Measurements from ENCODE around the gene NANP.
A peak's percentile ranks its signal among the peaks of the same experiment; 100 is the strongest.
"Not testable (repeated sequence)": the region's sequence is repeated elsewhere in the genome, so short reads cannot be mapped to it uniquely, and the experiment has no call there.

The NANP gene, protein sequence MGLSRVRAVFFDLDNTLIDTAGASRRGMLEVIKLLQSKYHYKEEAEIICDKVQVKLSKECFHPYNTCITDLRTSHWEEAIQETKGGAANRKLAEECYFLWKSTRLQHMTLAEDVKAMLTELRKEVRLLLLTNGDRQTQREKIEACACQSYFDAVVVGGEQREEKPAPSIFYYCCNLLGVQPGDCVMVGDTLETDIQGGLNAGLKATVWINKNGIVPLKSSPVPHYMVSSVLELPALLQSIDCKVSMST

DNA sequence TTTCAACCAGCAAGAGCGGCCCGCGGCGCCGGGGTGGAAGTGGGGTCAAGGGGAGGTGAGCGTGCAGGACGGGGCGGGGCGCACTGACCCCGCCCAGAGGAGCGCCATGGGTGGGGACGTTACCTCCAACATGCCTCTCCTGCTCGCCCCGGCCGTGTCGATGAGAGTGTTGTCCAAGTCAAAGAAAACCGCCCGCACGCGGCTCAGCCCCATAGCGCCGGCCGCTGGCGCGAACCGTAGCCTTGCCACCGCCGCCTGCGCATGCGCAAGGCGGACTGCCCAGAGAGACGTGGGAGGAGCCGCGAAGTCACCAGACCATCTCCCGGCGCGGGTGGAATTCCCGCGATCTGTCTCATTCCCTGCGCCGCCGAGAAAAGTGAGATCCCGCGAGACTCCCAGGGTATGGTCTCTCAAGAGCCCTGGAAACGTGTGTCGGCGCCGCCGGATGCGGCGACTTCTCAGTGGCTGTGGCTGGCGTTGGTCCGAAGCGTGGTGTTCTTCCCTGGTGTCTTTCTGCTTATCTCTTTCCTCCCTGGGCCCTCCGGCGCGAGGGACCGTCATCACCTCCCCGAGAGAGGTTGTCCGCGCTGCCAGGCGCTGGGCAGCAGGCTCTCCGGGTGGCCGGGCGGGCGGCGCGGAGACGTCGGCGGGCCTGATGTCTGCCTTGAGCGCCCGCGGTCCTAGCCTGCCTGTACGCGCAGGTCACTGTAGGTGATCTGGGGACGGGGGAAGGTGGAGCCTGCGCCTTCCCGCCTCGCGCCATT, at the start of gene NANP:
TSS of gene NANP (minus strand) at position 279 of the 764 bp plus-strand sequence. CDS start at position 213, 66 bp downstream.
- DNase-seq = peak; percentile 98

DNA sequence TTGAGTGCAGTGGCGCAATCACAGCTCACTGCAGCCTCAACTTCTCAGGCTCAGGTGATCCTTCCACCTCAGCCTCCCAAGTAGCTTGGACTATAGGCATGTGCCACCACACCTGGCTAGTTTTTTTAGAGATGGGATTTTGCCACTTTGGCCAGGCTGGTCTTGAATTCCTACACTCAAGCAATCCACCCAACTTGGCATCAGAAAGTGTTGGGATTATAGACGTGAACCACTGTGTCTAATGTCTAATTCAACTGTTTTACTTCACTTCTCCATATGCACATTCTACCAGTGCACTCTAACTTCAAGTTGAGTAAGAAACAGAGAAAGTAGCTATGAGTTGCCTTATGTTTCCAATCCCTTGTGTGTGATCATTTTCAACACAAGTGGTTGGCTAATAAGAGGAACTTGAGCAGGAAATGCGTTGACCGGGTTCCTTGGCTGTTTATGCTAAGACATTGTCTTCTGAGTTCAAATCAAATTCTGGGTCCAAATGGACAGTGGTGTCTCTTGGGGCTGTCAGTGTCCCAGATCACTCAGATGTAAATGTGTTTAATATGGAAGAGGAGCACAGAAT, 48.9 kb upstream of the NANP start:
- DNase-seq = no peak

DNA sequence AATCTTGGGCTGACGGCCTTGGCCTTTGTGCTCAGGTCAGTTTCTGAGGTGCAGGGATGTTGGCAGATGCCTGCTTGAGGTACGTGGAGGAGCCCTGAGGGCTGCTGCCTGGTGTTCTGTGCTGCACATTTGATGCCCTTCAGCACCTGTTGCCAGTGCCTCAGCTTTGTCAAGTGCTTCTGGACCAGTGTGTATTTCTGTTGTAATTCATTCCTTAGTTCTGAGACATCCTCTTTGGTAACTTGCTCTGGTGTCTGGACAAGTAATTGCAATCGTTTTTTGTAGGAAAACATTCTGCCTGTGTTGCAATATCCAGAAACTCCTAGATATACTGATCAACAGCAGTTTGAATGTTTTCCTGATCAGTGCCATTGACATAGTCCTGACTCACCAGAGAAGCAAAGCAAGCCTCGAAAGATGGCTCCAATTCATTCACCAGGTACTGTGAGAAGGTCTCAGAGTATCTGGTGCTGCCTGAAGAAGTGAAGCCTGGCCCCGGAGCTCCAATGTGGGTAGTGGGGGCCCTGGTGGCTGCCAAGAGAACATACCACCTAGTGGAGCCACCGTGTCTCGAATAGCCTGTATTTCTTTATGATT, 46.1 kb upstream of the NANP start:
- DNase-seq = no peak

DNA sequence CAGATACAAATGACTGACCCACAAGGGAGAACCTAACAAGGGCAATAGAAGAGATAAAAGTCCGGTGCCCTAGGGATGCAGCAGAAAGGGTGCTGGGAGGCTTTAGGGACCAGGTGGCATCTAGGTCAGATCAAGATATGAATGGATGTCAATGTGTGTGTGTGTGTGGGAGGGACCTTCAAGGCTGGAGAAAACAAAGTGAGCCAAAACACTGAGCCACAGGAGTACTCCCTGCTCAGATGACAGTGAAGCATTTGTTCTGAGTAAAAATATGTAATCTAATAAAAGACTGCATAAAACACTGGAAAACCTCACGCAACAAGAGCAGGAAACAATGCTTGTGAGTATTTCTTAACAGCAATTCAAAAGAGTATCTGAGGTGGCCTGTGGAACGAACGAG, 44.6 kb upstream of the NANP start:
- DNase-seq = no peak

DNA sequence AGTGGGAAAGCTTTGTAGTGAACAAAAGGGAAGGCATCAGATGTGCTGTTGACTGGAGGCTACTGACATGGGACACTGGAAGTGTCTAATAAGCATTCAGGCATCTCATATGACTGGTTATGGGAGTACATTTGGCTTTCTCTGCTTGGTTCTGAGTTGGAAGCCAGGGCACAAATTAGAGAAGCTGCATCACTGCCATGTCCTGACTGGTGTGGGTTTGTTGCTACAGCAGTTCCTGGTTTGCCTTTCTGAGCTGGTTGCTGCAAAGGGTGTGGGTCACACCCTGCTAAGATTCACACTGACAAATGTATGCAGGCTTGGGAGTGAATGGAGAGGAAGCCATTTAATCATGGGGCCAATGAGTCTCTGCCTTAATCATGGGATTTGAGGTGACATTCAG, 36.2 kb upstream of the NANP start:
- DNase-seq = no peak

DNA sequence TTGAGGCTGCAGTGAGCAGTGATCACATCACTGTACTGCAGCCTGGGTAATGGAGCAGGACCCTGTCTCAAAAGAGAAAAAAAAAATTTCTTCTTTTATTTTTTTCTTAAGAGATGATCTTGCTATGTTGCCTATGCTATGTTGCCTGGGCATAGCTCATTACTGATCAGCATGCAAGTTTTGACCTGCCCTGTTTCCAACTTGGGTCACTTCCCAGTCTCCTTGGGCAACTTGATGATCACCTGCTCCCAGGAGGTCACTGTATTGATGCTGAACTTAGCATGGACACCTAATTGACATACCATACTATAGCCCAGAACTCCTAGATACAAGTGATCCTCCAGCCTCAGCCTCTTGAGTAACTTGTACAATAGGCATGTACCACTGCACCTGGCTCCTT, 30.7 kb upstream of the NANP start:
- DNase-seq = no peak

DNA sequence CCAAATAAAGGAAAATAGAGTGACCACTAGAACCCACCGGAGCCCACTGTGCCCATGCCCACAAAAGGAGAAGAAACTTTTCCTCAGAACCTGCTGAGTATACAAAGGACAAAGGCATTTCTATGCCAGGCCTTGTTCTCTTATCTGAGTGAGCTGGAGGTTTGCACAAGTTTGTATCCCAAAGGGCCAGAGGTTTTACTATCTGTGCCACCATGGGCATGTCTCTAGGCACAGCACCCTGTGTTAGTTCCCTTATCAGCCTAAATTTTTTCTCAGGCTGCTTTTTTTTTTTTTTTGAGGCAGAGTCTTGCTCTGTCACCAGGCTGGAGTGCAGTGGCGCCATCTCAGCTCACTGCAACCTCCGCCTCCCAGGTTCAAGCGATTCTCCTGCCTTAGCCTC, 29.1 kb upstream of the NANP start:
- not testable (repeated sequence) for DNase-seq

DNA sequence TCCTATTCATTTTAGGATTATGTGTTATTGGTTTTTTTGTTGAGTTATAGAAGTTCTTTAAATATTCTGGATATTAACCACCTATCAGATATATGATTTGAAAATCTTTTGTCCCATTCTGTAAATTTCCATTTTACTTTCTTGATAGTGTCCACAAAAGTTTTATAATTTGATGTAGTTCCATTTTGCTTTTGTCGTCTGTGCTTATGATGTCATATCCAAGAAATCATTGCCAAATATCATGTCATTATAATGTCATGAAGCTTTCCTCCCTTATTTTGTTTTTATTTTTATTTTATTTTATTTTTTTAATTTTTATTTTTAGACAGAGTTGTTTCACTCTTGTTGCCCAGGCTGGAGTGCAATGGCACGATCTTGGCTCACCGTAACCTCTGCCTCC, 21.0 kb upstream of the NANP start:
- DNase-seq = no peak

DNA sequence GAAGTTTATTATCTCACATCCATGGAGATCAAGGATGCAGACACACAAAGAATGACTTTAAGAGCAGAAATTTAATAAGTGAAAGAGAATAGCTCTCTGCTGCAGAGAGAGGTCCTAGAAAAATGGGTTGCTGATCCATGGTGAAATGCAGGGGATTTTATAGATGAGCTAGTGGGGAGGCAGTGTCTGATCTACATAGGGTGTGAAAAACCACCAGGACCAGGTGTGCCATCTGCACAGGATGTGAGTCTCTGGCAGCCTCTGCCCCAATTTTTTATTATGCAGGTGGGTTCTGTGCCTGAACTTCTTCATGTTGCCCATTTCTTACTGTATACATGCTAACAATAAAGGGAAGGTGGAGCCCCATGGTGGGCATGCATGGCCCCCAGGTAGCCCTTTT, 19.9 kb upstream of the NANP start:
- no peak for DNase-seq

DNA sequence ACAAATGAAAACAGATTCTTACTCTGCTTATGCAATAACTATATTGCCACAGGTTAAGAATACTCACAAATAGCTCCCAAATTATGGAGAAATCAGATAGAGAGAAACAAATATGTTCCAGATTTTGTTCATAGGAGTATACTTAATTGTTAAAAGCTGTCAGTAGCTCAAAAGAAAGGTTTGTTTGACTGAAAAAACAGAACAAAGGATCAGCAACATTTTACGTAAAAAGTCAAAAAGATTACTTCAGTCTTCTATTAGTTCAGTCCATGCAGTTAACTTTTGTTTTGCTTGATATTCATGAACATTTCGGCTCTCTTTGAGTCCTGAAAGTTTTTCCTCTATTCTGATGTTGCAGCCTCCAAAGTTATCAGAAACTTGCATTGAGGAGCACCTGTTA, 13.4 kb upstream of the NANP start:
- no peak for DNase-seq

DNA sequence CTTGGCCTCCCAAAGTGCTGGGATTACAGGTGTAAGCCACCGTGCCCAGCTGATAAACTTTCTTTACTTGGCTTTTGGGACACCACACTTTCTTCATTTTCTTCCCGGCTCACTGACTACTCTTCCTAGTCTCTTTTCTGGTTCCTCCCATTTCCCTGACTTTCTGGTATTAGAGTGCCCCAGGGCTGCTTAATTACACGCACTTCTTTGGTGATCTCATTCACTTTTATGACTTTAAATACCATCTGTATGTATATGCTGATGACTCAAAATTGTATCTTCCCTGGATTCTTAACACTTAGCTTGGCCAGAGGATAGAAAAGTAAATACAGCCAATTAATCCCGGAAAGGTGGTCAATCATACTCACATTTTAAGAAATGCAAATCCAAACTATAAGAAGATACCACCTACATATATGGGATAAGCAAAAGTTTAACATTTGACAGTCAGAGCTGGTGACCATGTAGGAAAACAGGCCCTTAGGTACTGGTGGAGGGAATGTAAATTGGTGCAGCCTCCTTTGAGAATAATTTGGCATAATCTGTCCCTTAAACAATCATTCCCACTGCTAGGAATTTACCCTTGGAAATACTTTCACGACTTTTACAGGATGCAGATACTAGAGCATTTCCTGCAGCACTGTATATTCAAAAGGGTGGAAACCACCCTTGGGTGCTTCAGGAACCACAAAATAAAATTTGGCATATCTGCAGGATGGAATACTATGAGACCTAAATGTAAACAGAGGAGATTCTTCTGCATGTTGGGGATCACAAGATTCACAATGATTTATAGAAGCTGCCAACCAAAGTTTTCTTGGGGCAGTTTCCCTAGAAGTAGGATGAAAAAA, 9.4 kb upstream of the NANP start:
- DNase-seq = no peak

DNA sequence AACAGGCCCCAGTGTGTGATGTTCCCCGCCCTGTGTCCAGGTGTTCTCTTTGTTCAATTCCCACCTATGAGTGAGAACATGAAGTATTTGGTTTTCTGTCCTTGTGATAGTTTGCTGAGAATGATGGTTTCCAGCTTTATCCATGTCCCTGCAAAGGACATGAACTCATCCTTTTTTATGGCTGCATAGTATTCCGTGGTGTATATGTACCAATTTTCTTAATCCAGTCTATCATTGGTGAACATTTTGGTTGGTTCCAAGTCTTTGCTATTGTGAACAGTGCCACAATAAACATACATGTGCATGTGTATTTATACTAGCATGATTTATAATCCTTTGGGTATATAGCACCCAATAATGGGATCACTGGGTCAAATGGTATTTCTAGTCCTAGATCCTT, 6.8 kb upstream of the NANP start:
- DNase-seq = not testable (repeated sequence)

DNA sequence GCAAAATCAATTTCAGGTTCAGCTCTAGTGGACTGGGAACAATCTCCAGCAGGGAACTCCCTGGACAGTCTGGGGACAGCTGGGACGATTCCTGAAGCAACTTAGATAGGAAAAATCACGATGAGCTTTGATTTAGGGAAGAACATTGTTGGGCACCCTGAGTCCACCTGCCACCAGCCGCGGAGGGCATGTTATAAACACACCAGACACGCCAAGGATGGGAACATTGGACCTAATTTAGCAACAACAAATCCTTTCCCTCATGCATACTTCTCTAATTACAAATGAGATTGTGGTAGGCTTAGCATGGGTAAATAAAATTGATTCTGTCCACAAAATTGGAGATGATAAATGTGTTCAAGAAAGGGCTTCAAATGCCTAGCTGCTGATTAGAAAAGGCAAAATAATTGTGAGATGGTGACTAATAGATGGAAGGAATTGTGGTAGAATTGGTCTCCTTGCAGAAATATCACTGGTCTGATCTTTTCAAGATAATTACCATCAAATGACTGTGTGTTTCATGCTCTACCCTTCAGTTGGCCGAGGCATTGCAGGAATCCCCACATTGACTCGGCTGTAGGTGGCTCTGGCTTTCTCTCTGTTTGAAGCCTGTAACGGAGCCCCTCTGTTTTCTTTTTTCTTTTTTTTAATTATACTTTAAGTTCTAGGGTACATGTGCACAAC, 6.1 kb upstream of the NANP start:
- DNase-seq = no peak

DNA sequence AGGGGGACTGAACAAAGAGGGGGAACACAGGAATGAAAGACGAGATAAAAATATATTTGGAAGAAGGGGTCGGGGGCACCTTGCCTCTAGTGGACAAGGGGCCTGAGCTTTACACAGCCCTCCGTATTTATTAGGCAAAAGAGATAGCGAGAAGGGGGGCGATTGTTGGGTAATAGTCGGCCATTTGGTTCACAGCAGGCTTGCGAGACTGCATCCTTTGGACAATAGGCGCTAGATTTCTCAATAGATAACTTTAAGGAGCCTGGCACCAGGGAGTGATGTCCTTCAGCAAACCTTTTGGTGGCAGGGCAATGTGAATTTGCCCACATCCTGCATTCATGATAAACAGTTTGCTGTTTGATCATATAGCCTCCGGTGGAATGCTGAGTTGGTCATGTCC, 3.0 kb upstream of the NANP start:
- DNase-seq = no peak

DNA sequence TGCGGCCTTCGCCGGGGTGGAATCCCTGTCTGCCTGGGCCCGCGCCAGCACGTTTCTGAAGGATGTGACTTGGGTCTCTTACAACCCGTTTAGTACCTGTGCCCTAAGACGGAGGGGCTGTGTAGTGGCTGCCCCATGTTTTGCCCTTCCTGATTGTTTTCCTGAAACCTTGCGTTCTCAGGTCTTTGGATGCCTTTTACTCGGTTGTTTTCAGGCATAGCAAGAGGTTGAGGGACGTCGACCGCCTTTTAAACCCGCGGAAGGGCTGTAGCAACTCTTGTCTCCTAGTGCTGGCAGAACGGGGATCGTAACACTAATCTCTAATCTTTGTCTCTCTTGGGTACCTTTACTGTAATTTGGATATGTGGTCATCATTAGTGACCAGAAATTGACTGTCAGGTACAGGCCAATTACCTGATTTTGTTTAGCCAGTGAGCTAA, 706 bp upstream of the NANP start:
- no peak for DNase-seq

DNA sequence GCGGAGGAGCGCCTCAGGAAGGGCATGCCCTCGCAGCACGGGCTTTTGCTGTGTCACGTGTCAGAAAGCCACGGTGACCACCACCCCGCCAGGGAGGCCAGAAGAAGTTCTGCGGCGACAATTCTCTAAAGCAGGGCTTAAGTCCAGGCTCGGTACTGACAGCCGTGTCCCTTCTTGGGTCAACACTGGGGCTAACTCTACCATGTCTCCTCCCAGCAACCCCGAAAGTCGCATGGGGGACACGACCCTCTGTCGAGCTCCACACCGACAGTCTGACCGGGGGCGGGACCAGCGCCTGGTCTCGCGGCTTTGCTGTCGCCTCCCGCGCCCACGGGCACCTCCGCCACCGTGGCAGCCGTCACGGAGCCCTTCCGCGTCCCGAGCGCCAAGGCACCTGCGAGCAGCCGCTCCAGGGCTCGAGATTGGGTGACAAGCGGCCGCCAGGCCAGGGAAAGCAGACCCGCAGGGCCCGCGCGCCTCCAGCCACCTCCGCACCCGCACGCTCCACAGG, 534 bp downstream of the NANP start:
- DNase-seq = no peak

DNA sequence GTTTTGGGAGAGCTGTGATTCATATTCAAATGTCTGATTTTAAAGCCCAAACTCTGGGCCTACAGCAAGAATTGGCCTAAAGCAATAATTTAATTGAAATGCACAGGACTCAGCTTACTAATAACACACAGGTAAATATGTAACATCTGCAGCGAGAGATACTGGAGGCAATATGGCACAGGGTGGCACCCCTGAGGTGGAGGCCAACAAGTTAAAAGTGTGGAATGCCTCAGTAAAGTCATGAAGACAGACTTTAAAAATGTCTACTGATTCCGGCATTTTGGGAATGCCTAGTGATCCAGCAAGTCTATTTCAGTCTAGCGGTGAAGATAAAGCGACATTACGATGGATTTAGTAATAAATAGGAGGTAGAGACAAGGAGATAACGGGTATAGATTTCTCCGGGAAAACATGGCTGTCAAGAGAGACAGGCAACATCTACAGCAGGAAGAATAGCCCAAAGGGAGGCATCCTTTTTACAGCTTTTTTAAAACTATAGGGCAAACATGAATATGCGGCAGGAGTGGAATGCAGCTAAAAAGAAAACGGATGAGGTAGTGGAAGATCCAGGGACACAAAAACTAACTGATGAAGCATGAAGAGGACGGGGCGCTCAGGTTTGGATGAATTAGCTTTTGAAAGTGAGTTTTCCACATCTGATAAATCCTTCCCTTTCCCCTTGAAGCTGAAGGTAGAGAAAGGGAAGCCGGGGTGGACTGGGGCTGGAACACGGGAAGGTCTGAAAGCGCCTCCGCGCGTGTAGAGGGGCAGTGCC, 1.2 kb downstream of the NANP start:
- no peak for DNase-seq

DNA sequence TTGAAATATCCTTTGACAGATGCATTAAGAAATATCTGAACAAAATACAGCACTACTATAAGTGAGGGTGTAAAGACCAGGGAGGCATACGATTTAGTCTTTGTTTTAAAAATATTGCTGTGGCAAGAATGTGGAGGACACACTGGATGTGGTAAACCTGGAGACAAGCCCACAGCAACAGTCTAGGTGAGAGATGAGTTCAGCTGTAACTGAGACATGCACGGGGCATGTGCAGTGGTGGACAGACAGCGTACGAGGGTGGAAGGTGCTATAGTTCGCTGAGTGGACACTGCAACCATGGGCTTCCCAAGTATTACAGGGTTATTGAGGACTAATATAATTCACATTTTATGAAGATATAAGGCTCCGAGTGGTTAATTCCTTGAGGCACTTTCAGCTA, 1.8 kb downstream of the NANP start:
- DNase-seq = no peak

DNA sequence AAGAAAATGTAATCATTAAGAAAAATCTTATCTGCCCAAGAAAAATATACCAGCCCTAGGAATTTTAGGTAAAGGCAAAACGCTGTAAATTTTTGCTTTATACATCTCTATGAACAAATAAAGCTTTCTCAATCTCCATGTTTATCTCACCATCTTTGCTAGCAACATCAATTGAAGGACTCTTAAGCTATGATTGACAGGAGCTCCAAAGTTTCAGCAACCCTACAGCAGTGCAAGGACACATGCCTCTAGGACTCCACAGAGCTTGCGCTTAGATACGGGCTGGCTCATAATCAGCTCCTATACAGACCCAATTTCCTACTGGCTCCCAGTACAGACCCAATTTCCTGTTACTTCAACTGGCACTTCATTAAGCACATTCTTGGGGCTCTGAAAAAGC, 4.3 kb downstream of the NANP start:
- DNase-seq = no peak

DNA sequence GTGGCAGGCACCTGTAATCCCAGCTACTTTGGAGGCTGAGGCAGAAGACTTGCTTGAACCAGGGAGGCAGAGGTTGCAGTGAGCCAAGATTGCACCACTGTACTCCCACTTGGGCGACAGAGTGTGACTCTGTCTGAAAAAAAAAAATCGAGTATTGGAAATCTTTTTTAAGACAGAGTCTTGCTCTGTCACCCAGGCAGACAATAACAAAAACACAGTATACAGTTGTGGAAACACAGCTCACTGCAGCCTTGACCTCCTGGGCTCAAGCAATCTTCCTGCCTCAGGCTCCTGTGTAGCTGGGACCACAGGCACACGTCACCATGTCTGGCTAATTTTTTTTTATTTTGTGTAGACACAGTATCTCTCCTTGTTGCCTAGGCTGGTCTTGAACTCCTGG, 15.0 kb downstream of the NANP start:
- DNase-seq = no peak

DNA sequence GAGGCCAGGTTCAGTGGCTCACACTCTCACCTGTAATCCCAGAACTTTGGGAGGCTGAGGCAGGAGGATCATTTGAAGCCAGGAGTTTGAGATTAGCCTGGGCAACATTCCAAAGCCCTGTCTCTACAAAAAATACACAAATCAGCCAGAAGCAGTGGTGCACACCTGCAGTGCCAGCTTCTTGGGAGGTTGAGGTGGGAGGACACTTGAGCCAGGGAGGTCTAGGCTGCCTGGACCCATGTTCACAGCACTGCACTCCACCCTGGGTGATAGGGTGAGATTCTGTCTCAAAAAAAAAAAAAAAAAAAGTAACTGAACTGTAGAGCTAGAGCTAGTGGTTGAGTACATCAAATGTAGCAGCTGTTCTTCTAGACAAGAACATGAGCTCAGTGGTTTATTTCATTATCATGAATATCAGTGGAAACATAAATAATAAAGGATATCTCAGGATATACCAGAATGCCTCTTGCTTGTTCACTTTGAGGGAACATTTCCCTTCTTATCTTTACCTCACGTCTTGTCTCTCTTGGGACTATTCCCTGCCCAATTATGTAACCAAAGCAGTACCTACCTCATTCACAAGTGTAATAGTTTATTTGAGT, 17.6 kb downstream of the NANP start:
- no peak for DNase-seq
